Measurements from ENCODE around the gene PDZRN3. TPM values are rescaled to one million over a fixed set of nuclear protein-coding genes. Genes with fewer than 3 reads are reported as not detected.

PDZRN3 gene
- total and polyA plus RNA-seq, 2 donors, result 3.9 to 4.3 TPM

DNA sequence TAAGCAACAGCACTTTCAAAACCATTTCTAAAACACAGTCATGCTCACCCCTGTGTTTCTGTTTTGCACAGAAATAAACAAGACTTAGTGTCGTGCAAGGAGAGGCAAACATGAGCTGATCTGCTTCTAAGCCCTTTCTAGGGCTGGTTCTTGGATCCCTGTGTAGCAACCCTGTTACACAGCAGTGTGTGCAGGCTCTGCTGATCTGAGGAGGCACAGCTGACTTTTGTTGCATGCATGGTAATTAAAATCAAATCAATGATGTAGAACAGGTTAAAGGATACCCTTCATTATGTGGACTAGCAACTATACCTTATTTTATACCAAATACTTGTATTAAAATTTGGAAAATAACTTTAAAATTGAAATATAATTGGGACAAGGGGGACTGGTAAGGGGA is 234.8 kb downstream of the PDZRN3 start:
- no peak overlapping the region for H3K4me3 ChIP-seq (ENCODE audit: low read length in 2 of 2)
- H3K27ac ChIP-seq (ENCODE audit: low read depth in 1 of 2, low read length in 1 of 2), result no peak overlapping the region
- WGBS, result 78% methylated on average over 1 of the region's 1 CpG
- H3K36me3 ChIP-seq (ENCODE audit: control insufficient read depth in 2 of 2, insufficient read depth in 2 of 2, low read length in 1 of 2), result no peaks in the 10 kb centered on the region
- H3K9me3 ChIP-seq (ENCODE audit: control insufficient read depth in 2 of 2, insufficient read depth in 1 of 2, low read length in 1 of 2), result no peaks in the 10 kb centered on the region
- no peaks in the 10 kb centered on the region for H3K4me1 ChIP-seq (ENCODE audit: control insufficient read depth in 2 of 2, insufficient read depth in 2 of 2, low read length in 2 of 2)
- DNase-seq (ENCODE audit: low read depth in 6 of 9, low spot score in 9 of 9), result no peak
- H3K27me3 ChIP-seq (ENCODE audit: control insufficient read depth in 2 of 2, insufficient read depth in 1 of 2, low read length in 1 of 2), result no peaks in the 10 kb centered on the region

DNA sequence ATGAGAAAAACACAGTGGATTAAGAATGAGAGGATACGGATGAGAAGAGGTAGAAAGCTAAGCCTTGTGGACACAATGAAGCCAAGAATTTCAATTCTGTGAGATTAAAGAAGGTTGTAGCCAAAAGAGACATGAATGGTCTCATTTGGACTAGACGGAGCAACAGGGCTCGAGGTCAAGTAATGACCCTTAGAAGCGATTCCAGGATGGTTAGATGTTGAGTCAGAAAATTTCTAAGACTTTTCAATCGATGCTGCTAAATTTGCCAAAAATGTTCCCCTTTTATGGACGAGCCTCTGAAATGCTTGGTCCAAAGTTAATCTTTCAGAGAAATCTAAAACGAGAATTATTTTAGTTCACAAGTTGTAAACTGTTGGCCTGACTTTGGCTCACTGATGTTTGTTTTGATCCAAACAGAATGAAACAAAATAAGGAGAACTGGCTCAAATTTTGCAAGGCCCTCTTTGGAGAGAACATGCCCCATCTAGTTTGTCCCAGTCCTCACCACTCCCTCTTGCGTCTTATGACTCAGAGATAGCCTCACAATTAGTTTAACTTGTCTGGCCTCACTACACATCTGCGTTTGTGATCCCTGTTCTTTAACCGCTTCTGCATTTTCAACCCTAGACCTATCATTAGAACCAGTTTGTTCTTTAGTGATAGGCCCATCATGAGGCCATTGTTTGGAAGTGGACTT is 235.5 kb downstream of the PDZRN3 start:
- DNase-seq (ENCODE audit: low read depth in 6 of 9, low spot score in 9 of 9), result no peak
- no peaks in the 10 kb centered on the region for H3K4me1 ChIP-seq (ENCODE audit: control insufficient read depth in 2 of 2, insufficient read depth in 2 of 2, low read length in 2 of 2)
- H3K4me3 ChIP-seq (ENCODE audit: low read length in 2 of 2), result no peak overlapping the region
- H3K36me3 ChIP-seq (ENCODE audit: control insufficient read depth in 2 of 2, insufficient read depth in 2 of 2, low read length in 1 of 2), result no peaks in the 10 kb centered on the region
- H3K27ac ChIP-seq (ENCODE audit: low read depth in 1 of 2, low read length in 1 of 2), result no peak overlapping the region
- H3K27me3 ChIP-seq (ENCODE audit: control insufficient read depth in 2 of 2, insufficient read depth in 1 of 2, low read length in 1 of 2), result no peaks in the 10 kb centered on the region
- 91% methylated on average over 10 of the region's 10 CpGs for WGBS
- peaks cover 0 to 2% of the 10 kb centered on the region in 2 donors for H3K9me3 ChIP-seq (ENCODE audit: control insufficient read depth in 2 of 2, insufficient read depth in 1 of 2, low read length in 1 of 2)

DNA sequence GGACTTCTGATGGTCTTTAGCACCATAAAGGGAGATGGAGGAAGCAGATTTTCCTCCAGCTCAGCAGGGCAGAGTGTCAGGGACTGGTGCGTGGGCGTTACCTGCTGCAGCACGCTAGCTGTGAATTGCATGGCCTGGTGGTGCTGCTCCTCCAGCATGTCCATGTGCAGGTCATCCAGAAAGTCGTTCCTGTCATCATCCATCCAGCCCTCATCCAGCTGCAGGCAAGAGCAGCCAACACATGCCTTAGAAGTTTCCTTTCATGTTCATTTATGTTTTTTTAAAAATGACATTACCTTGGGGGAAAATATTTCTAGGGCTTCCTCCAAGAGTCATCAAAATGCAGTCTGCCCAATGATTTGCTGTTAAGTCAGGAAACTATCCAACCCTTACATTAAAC is 239.2 kb downstream of the PDZRN3 start:
- no peaks in the 10 kb centered on the region for H3K4me1 ChIP-seq (ENCODE audit: control insufficient read depth in 2 of 2, insufficient read depth in 2 of 2, low read length in 2 of 2)
- no peak overlapping the region for H3K27ac ChIP-seq (ENCODE audit: low read depth in 1 of 2, low read length in 1 of 2)
- DNase-seq (ENCODE audit: low read depth in 6 of 9, low spot score in 9 of 9), result no peak
- WGBS, result 89% methylated on average over 4 of the region's 4 CpGs
- H3K36me3 ChIP-seq (ENCODE audit: control insufficient read depth in 2 of 2, insufficient read depth in 2 of 2, low read length in 1 of 2), result no peaks in the 10 kb centered on the region
- no peak overlapping the region for H3K4me3 ChIP-seq (ENCODE audit: low read length in 2 of 2)
- H3K9me3 ChIP-seq (ENCODE audit: control insufficient read depth in 2 of 2, insufficient read depth in 1 of 2, low read length in 1 of 2), result peaks cover 0 to 10% of the 10 kb centered on the region in 2 donors
- no peaks in the 10 kb centered on the region for H3K27me3 ChIP-seq (ENCODE audit: control insufficient read depth in 2 of 2, insufficient read depth in 1 of 2, low read length in 1 of 2)

DNA sequence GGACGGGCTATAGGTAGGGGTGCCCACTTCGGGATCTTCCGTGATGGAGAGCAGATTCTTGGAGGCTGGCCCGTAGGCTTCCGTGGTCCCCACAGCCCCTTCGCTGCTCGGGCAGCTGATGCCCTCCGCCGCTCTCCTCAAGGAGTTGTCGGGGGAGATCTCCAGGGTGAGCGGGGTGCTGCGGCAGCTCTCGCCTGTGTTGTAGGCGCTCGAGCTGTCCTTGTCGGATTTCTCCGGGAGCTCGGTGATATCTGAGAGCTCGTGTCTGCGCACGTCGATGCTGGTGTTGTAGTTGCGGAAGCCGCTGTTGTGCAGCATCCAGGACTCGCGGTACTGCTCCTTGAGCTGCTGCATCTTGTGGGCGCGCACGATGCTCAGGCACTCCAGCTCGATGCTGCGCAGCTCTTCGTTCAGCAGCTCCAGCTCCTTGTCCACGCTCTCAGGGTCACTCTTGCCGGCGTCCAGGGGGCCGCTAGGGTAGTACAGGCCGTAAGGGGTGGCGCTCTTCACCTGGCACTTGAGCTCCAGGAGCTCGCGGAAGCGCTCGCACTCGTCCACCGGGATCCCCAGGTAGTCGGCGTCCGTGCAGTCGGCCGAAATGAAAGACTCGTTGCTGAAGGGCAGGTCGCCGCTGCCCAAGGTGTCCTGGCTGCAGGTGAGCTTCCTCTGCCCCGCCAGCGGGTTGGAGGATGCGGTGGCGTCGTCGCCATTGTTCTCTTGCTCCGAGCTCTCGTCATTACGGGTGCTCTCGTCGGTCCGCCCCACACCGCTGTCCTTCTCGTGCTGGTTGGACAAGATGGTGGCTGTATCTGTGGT is 240.4 kb downstream of the PDZRN3 start:
- no peaks in the 10 kb centered on the region for H3K27me3 ChIP-seq (ENCODE audit: control insufficient read depth in 2 of 2, insufficient read depth in 1 of 2, low read length in 1 of 2)
- H3K9me3 ChIP-seq (ENCODE audit: control insufficient read depth in 2 of 2, insufficient read depth in 1 of 2, low read length in 1 of 2), result peaks cover 0 to 10% of the 10 kb centered on the region in 2 donors
- no peak overlapping the region for H3K27ac ChIP-seq (ENCODE audit: low read depth in 1 of 2, low read length in 1 of 2)
- no peaks in the 10 kb centered on the region for H3K36me3 ChIP-seq (ENCODE audit: control insufficient read depth in 2 of 2, insufficient read depth in 2 of 2, low read length in 1 of 2)
- DNase-seq (ENCODE audit: low read depth in 6 of 9, low spot score in 9 of 9), result no peak
- no peak overlapping the region for H3K4me3 ChIP-seq (ENCODE audit: low read length in 2 of 2)
- WGBS, result 92% methylated on average over 66 of the region's 66 CpGs
- no peaks in the 10 kb centered on the region for H3K4me1 ChIP-seq (ENCODE audit: control insufficient read depth in 2 of 2, insufficient read depth in 2 of 2, low read length in 2 of 2)

DNA sequence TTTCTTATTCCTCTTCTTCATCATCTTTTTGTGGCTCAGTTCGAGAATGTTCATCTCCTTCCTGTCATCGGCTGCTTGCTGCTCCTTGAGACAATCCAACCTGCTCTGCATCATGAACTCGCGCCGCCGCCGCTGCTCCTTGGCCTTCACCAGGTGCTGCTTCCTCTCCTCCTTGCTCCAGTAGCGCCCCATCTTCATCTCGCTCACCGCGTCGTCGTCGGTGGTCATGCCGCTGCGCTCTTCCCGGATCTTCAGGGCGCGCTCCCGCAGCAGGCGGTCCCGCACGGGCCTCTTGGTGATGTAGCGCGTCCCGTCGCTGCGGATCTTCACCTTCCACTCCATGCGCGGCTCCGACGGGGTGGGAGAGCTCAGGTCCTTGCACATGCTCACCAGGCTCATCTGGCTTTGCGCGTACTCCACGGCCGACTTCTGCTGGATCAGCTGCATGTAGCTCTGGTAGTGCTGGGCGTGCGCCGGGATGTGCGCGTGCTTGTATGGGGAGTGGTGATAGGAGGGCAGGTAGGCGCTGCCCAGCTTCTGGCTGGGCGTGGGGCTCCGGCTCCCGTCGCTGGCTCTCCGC is 241.2 kb downstream of the PDZRN3 start:
- no peak overlapping the region for H3K4me3 ChIP-seq (ENCODE audit: low read length in 2 of 2)
- H3K9me3 ChIP-seq (ENCODE audit: control insufficient read depth in 2 of 2, insufficient read depth in 1 of 2, low read length in 1 of 2), result peaks cover 0 to 10% of the 10 kb centered on the region in 2 donors
- no peaks in the 10 kb centered on the region for H3K4me1 ChIP-seq (ENCODE audit: control insufficient read depth in 2 of 2, insufficient read depth in 2 of 2, low read length in 2 of 2)
- H3K27ac ChIP-seq (ENCODE audit: low read depth in 1 of 2, low read length in 1 of 2), result no peak overlapping the region
- no peak for DNase-seq (ENCODE audit: low read depth in 6 of 9, low spot score in 9 of 9)
- WGBS, result 88% methylated on average over 47 of the region's 47 CpGs
- H3K36me3 ChIP-seq (ENCODE audit: control insufficient read depth in 2 of 2, insufficient read depth in 2 of 2, low read length in 1 of 2), result no peaks in the 10 kb centered on the region
- no peaks in the 10 kb centered on the region for H3K27me3 ChIP-seq (ENCODE audit: control insufficient read depth in 2 of 2, insufficient read depth in 1 of 2, low read length in 1 of 2)

DNA sequence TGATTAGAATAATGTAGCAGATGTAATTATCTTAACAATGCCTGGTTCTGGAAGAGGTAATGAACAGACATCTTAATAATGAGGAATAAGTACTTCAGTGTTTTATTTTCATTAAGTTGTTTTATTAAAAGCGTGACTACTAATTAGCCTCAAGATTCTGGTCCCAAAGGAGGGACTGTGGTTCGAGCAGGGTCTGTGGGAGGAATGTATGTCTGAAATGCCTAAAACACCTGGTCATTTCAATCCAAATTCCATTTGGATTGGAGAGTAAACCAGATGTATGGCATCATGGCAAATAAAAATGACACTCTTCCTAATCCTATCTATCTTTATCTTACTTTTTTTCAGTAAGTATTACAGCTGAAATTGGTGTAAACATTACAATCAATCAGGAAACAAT is 243.2 kb downstream of the PDZRN3 start:
- Histone ChIP-seq H3K4me3 (ENCODE audit: low read length in 2 of 2) (no peak overlapping the region), H3K27me3 (ENCODE audit: control insufficient read depth in 2 of 2, insufficient read depth in 1 of 2, low read length in 1 of 2) (no peaks in the 10 kb centered on the region), H3K9me3 (ENCODE audit: control insufficient read depth in 2 of 2, insufficient read depth in 1 of 2, low read length in 1 of 2) (peaks cover 0 to 10% of the 10 kb centered on the region in 2 donors), H3K36me3 (ENCODE audit: control insufficient read depth in 2 of 2, insufficient read depth in 2 of 2, low read length in 1 of 2) (no peaks in the 10 kb centered on the region), H3K27ac (ENCODE audit: low read depth in 1 of 2, low read length in 1 of 2) (no peak overlapping the region), H3K4me1 (ENCODE audit: control insufficient read depth in 2 of 2, insufficient read depth in 2 of 2, low read length in 2 of 2) (no peaks in the 10 kb centered on the region)
- 96% methylated on average over 2 of the region's 2 CpGs for WGBS
- DNase-seq (ENCODE audit: low read depth in 6 of 9, low spot score in 9 of 9), result no peak

DNA sequence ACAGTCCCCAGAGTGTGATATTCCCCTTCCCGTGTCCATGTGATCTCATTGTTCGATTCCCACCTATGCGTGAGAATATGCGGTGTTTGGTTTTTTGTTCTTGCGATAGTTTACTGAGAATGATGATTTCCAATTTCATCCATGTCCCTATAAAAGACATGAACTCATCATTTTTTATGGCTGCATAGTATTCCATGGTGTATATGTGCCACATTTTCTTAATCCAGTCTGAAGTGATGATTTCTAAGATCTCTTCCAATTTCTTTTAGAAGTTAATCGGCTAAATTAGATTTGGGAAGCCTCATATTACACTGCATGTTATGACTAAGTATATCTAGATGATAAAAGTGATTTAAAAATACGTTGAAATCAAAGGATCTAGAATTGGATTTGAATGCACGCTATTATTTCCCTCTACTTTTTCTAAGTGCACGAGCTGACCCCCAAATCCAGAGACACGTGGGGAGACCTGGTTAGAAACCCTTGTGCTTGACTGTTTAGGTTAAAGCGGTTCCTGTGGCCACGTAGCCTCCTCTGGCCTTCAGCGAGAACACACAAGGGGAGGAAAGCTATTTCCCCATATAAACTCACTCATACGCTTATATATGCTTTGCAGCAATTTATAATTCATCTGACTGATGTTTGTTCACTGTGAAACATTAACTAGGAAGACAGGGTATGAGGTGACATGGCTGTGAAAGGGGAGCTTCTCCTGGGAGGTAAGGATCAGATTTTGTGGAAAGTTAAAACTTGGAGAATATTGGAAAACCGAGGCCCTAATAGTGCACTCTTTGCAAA is 243.8 kb downstream of the PDZRN3 start:
- Histone ChIP-seq H3K27me3 (ENCODE audit: control insufficient read depth in 2 of 2, insufficient read depth in 1 of 2, low read length in 1 of 2) (no peaks in the 10 kb centered on the region), H3K9me3 (ENCODE audit: control insufficient read depth in 2 of 2, insufficient read depth in 1 of 2, low read length in 1 of 2) (peaks cover 0 to 10% of the 10 kb centered on the region in 2 donors), H3K36me3 (ENCODE audit: control insufficient read depth in 2 of 2, insufficient read depth in 2 of 2, low read length in 1 of 2) (no peaks in the 10 kb centered on the region), H3K27ac (ENCODE audit: low read depth in 1 of 2, low read length in 1 of 2) (no peak overlapping the region), H3K4me3 (ENCODE audit: low read length in 2 of 2) (no peak overlapping the region), H3K4me1 (ENCODE audit: control insufficient read depth in 2 of 2, insufficient read depth in 2 of 2, low read length in 2 of 2) (no peaks in the 10 kb centered on the region)
- 92% methylated on average over 15 of the region's 15 CpGs for WGBS
- DNase-seq (ENCODE audit: low read depth in 6 of 9, low spot score in 9 of 9), result no peak

DNA sequence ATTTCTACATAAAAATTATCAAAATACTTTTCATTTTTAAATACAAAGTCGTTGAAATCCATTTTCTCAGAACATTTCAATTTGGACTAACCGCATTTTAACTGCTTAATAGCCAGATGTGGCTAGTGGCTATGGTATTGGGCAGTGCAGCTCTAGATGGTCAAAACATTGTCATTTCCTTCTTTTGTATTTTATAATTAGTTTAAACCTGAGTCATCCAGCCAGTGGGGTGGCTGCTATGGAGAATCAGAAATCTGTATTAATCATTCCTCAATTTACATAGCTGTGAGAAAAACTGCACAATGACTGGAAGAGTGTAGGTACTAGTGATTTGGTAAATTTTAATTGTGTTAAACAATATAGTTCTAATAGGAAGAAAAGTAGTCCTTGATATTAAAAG is 245.3 kb downstream of the PDZRN3 start:
- whole genome bisulfite sequencing, result 66% methylated on average over 2 of the region's 2 CpGs
- peaks cover 0 to 10% of the 10 kb centered on the region in 2 donors for H3K9me3 ChIP-seq (ENCODE audit: control insufficient read depth in 2 of 2, insufficient read depth in 1 of 2, low read length in 1 of 2)
- no peaks in the 10 kb centered on the region for H3K36me3 ChIP-seq (ENCODE audit: control insufficient read depth in 2 of 2, insufficient read depth in 2 of 2, low read length in 1 of 2)
- no peaks in the 10 kb centered on the region for H3K27me3 ChIP-seq (ENCODE audit: control insufficient read depth in 2 of 2, insufficient read depth in 1 of 2, low read length in 1 of 2)
- DNase-seq (ENCODE audit: low read depth in 6 of 9, low spot score in 9 of 9), result no peak
- H3K4me3 ChIP-seq (ENCODE audit: low read length in 2 of 2), result no peak overlapping the region
- no peaks in the 10 kb centered on the region for H3K4me1 ChIP-seq (ENCODE audit: control insufficient read depth in 2 of 2, insufficient read depth in 2 of 2, low read length in 2 of 2)
- H3K27ac ChIP-seq (ENCODE audit: low read depth in 1 of 2, low read length in 1 of 2), result no peak overlapping the region
